Pancreas (tissue), 10 donors: ENCODE results near the gene RAP1GAP. TPM values are rescaled to one million over a fixed set of nuclear protein-coding genes. Genes with fewer than 3 reads are reported as not detected.

Experiments used
- ATAC-seq, 4 donors: fragments of 200-7000 bp; cut with Tn5 transposase; one replicate each; pipeline versions ENCODE4 v1.8.0 to v1.9.1; 2020; ENCODE audit warnings: mild to moderate bottlenecking in 4 of 4, moderate library complexity in 4 of 4
- DNase-seq, 6 donors: peaks; one replicate each; pipeline ENCODE4 v3.0.0-alpha.2; 2020
- FAIRE-seq: peaks from 2 replicates; lab custom pipeline; 2012; peaks lifted over from hg19 to GRCh38; lab: Jason Lieb, UNC
- H3K27ac ChIP-seq, 4 donors: fragments of 200-600 bp; sonication (generic); 1 replicate in 3 of 4; 2 replicates in 1 of 4; pipeline versions ENCODE4 v1.5.0 to v1.8.0; 2020
- H3K27me3 ChIP-seq, 4 donors: fragments of 200-600 bp; one replicate each; pipeline ENCODE4 v1.8.0; 2021
- H3K36me3 ChIP-seq, 3 donors: fragments of 200-600 bp; sonication (generic) in 1 of 3; one replicate each; pipeline versions ENCODE4 v1.5.0 to v1.8.0; 2020 to 2021
- H3K4me1 ChIP-seq, 3 donors: fragments of 200-600 bp; one replicate each; pipeline ENCODE4 v1.8.0; 2021
- H3K4me3 ChIP-seq, 4 donors: fragments of 200-600 bp; sonication (generic) in 2 of 4; one replicate each; pipeline versions ENCODE4 v1.5.0 to v1.8.0; 2020 to 2021
- H3K9me3 ChIP-seq, 4 donors: fragments of 200-600 bp; one replicate each; pipeline ENCODE4 v1.8.0; 2021
- CTCF ChIP-seq, 4 donors: fragments of 200-600 bp; sonication (generic) in 3 of 4; IDR thresholded peaks; one replicate each; pipeline versions ENCODE4 v1.5.0 to v1.8.0; 2021; ENCODE audit warnings: antibody characterized with exemption in 4 of 4
- WGBS, 2 donors: extraction: QIAGEN DNeasy Blood & Tissue Kit; methylation state at CpG; one replicate each; pipeline ENCODE4 v1.1.7; 2013; 5-methylcytosine and 5-hydroxymethylcytosine counted together
- intact Hi-C, 3 donors: fragments of 100-400 bp; cut with DNase I; formaldehyde crosslinking; loops; one replicate each; pipeline versions ENCODE4 v1.11.1 to v1.14.2; 2022
- polyA plus RNA-seq, 2 donors: library from polyadenylated mRNA; stranded (reverse); fragments of 200-250 nt; gene quantifications; one replicate each; pipeline ENCODE4 v1.2.3, GENCODE V29; 2013
- total RNA-seq, 6 donors: library from RNA; stranded (reverse); fragmentation: NEBNext Ultra II Directional in 4 of 6; extraction: Animal tissue kit (Norgen Biotek cat#: 25700) in 4 of 6; gene quantifications; one replicate each; pipeline versions ENCODE4 v1.2.1 to v1.2.4, GENCODE V29; 2021 to 2023
- donor health status: healthy with polysubstance abuse.
- donor health status: DM: no; HTN: no; CAD: no; lungs with moderate emphysema.
- donor health status: DM: no; HTN: no; CAD: no.
- donor health status: control.
- donor health status: control.
- donor health status: Bipolar disorder and iron deficiency.
- donor health status: DM: yes; HTN: yes; CAD: no.
- donor health status: DM: no; HTN: no; CAD: no.
- donor health status: DM: no; HTN: no; CAD: no.
- donor health status: DM: yes; HTN: yes; CAD: no.

Gene RAP1GAP
- total and polyA plus RNA-seq, 8 donors: 53.4 to 100 (median 73.0) TPM

- intact Hi-C loops: no loop called here
- Histone ChIP-seq H3K36me3 (peaks cover 0 to 70% (median 32%) of the 10 kb centered on the region in 3 donors), H3K9me3 (no peaks in the 10 kb centered on the region), H3K27ac (no peak overlapping the region), H3K27me3 (no peaks in the 10 kb centered on the region), H3K4me1 (no peaks in the 10 kb centered on the region), H3K4me3 (no peak overlapping the region)
- ATAC-seq (peak; percentile 70 to 90 (median 86)), FAIRE-seq (no peak), DNase-seq (peak; percentile 77 to 91 (median 83))
- 55 to 62% methylated on average over 35 to 37 of the region's 37 CpGs for WGBS, 2 donors
- no peak for TF ChIP-seq CTCF (IDR thresholded peaks at IDR 0.05)
Observed at GRCh38 chr1:21607549-21608529, 61.3 kb downstream of the RAP1GAP start.

GRCh38 chr1:21605964-21606705, 63.0 kb downstream of the RAP1GAP start:
- ATAC-seq: no peak

GRCh38 chr1:21605012-21605715, 64.0 kb downstream of the RAP1GAP start:
- no peaks in the 10 kb centered on the region for H3K4me1 ChIP-seq
- FAIRE-seq: no peak
- ATAC-seq: no peak
- H3K27ac ChIP-seq: no peak overlapping the region
- intact Hi-C loops: no loop called here
- peaks cover 0 to 56% (median 15%) of the 10 kb centered on the region in 3 donors for H3K36me3 ChIP-seq
- no peak overlapping the region for H3K4me3 ChIP-seq
- DNase-seq: peak in 1 of 6 donors; percentile 33
- no peak for TF ChIP-seq CTCF (IDR thresholded peaks at IDR 0.05)
- no peaks in the 10 kb centered on the region for H3K9me3 ChIP-seq
- no peaks in the 10 kb centered on the region for H3K27me3 ChIP-seq
- WGBS, 2 donors: 87 to 94% methylated on average over 7 of the region's 7 CpGs

More at GRCh38 chr1:21605964-21606705, 63.0 kb downstream of the RAP1GAP start:
- DNase-seq: peak in 2 of 6 donors; percentile 49 to 71
- no peak for FAIRE-seq
- Histone ChIP-seq H3K4me1 (no peaks in the 10 kb centered on the region), H3K4me3 (no peak overlapping the region), H3K9me3 (no peaks in the 10 kb centered on the region), H3K27ac (no peak overlapping the region), H3K27me3 (no peaks in the 10 kb centered on the region), H3K36me3 (peaks cover 0 to 65% (median 20%) of the 10 kb centered on the region in 3 donors)
- WGBS, 2 donors: 88 to 90% methylated on average over 14 to 15 of the region's 15 CpGs
- intact Hi-C loops: no loop called here
- no peak for TF ChIP-seq CTCF (IDR thresholded peaks at IDR 0.05)

- H3K4me1 ChIP-seq: no peaks in the 10 kb centered on the region
- H3K27ac ChIP-seq: no peak overlapping the region
- 91% methylated on average over 12 of the region's 12 CpGs for WGBS, 2 donors
- peaks cover 0 to 56% (median 13%) of the 10 kb centered on the region in 3 donors for H3K36me3 ChIP-seq
- no peaks in the 10 kb centered on the region for H3K9me3 ChIP-seq
- no peak for TF ChIP-seq CTCF (IDR thresholded peaks at IDR 0.05)
- DNase-seq: peak in 2 of 6 donors; percentile 9 to 22
- intact Hi-C loops: no loop called here
- no peak for FAIRE-seq
- no peak overlapping the region for H3K4me3 ChIP-seq
- no peak for ATAC-seq
- no peaks in the 10 kb centered on the region for H3K27me3 ChIP-seq
Observed at GRCh38 chr1:21604208-21604957, 64.8 kb downstream of the RAP1GAP start.
